GM19467 (cell line): ENCODE measurements around the gene EMILIN2.

ENCODE experiments used
- ATAC-seq: cut with Tn5 transposase; IDR thresholded peaks from one replicate; pipeline ENCODE4 v1.9.1; 2021; ENCODE audit warnings: mild to moderate bottlenecking, moderate library complexity; ENCODE audit not compliant: unreplicated experiment

The EMILIN2 gene

DNA sequence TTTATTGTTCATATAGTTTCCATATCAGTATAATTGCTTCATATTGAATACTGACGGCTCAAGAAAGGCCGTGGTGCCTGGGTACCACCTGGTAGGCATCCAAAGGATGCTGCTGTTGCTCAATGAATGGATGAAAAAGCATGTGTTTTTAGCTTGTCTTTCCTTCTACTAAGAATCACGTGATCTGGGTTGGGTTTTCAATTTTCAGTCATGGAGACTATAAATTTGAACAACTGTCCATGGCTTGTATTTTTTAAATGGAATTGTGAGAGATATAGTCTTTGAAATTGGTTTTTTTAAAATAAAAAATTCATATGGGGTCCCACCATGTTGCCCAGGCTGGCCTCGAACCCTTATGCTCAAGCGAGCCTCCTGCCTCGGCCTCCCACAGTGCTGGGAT is 25.3 kb downstream of the EMILIN2 start:
- ATAC-seq = no peak

DNA sequence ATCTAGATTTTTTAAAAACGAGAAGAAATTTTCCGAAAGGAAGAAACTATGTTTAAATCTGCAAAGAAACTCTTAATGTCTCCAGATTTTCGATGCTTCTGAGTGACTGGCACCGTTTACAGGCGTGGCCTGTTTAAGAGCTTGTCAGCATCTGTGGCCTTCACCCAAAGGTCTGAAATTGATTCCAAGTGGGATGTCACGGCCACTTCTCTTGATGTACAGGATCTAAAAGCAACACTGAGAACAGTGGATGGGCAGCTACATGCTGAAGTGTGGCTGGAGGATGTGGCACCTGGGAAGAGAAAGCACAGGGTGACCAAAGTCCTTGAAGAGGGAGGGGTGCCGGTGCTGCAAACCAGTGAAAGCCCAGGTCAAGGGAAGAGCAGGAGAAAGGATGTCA is 28.0 kb downstream of the EMILIN2 start:
- no peak for ATAC-seq

DNA sequence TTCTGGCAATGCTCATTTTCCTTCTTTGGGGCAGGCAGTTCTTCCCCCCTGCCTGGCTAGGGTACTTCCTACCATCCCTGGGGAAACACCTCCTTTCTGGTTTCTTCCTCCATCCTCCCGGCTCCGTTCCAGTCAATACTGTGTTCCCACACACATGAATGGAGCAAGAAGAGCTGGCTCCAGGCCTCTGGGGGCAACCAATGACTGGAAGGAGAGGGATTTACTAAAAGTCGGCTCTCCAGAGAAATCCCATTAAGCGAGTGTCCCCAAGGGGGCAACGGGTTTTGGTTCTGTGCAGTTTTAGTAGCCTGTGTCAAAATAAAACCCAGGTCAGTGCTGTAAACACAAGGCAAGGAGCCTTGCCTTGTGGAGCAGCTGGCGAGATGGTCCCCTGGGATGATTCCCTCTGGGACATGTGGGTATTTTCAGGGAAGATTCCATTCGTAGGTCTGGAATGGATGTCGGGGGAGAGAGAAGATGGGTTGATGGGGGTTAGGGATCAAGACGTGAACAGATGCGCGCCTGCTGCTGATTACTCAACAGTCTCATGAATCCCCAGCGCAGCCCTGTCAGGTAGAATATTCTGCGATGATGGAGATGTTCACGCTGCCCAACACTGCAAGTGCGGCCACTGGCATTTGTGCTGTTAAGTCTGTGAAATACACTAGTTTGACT is 32.0 kb downstream of the EMILIN2 start:
- no peak for ATAC-seq

DNA sequence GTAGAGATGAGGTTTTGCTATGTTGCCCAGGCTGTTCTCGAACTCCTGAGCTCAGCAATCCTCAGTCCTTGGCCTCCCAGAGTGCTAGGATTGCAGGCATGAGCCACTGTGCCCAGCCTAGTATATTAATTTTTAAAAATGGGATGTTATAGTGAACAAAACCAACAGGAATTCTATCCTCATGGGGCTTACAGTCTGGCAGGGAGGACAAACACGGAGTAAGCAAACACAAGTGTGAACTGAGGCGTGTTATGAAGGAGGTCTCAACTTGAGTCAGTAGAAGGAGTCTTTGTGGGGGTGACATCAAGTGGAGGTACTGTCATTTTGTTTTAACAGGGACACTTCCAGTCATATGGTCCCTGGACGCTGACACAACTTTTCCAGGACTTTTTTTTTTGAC is 33.1 kb downstream of the EMILIN2 start:
- no peak for ATAC-seq

DNA sequence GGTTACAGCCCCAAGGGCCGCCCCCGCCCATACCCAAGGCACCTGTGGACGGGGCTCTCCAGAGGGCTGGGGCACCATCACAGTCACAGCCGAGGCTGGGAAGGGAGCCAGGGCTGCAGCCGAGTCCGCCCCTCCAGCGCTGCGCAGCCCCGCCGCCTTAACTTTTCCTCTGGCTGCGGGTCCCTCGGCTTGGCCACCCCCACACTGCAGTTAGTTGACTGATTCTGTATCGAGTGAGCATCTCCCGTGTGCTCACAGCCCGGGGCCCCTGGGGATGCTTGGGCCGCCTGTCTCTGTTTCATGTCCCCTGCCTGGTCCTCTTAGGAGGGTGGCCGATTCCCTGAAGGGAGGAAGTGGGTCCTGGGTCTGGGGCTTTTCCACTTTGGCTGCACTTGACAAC is 33.7 kb downstream of the EMILIN2 start:
- no peak for ATAC-seq

DNA sequence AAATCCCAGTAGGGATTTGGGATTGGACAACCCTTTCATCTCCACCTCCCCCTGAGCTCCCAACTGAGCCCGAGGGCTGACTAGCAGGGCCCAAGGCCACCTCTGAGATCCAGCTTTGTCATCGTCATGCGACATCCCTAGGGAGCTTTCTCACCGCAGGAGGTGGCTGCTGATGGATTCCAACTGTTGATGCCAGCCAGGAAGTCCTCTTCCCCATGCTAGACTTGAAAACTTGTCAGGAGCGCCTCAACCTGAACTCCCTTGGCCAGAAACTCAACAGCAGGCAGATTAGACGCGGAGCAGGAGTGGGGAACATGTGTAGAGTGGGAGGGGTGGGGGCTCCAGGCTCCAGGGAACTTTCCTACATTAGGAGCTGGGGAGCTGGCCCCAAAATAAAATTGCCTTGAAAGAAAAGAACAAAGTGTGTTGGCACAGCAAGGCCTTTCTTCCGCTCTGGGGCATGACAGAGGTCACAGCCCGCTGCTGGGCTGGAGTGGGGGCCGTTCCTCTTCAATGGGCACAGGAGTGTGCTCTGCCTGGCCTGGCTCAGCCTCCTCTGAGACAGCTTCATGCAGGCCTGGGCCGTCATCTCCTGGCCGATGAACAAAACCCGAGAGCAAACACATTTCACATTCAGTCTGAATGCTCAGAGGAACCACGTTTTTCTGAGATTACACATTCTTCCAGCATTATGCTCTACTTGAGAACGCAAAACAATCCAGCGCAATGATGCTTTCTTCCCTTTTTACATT is 34.5 kb downstream of the EMILIN2 start:
- no peak for ATAC-seq

DNA sequence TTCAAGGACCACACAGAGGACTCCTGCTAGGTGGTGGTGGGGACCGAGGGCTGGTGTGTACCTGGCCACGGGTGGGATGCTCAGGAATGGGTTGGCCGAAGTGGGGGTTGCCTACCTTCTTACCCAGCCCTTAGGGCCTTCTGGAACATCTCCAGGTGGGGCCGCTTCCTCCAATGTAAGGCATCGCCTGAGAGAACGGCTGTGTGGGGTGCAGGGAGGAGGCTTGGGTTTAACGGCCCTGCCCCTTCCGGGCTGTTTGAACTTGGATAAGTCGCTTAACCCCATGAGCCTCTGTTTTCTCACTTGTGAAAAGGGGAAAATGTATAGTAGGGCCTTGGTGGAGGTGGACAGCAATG is 35.0 kb downstream of the EMILIN2 start:
- no peak for ATAC-seq

DNA sequence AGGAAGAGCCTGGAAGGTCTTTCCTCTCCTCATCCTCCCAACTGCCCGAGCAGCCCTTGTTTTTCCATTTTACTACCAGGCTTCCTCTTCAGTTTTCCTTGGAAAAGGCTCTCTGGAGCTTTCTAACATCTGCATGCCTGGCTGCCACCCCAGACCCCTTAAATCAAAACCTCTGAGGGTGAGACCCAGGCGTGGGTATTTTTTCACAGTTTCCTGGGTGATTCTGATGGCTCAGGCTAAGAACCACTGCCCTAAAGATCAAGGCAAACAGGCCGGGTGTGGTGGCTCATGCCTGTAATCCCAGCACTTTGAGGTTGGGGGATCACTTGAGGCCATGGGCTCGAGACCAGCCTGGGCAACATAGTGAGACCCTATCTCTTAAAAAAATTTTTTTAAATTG is 35.4 kb downstream of the EMILIN2 start:
- ATAC-seq = no peak

DNA sequence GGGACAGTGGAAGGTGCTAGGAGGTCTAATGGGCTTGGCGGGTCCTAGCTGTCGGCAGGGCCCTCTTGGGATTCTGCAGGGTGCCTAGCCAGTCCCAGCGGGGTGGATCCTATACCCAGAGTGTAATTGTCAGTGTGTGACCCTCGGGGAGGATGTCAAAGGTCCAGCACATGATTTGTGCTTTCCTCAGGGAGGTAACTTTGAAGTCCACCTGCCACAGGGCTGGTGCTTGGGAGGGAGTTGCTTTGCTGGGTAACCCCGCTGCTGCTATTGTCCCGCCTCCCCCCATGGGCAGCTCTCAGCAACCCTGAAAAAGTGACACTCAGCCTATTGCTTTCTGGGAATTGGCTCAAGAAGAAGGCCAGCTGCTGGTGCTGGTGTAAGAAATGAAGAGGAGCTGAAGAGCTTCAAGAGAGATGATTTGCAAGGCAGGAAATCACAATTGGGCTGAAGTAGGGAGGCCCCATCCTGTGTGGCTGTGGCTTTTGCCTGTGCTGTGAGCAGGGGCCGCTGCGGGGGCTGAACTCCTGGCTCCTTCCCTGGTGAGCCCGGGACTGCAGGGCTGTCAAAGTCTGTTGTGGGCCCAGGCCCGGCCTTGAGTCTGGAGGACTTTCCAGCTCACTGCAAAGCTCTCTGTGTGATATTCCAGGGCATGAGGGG is 36.4 kb downstream of the EMILIN2 start:
- no peak for ATAC-seq

DNA sequence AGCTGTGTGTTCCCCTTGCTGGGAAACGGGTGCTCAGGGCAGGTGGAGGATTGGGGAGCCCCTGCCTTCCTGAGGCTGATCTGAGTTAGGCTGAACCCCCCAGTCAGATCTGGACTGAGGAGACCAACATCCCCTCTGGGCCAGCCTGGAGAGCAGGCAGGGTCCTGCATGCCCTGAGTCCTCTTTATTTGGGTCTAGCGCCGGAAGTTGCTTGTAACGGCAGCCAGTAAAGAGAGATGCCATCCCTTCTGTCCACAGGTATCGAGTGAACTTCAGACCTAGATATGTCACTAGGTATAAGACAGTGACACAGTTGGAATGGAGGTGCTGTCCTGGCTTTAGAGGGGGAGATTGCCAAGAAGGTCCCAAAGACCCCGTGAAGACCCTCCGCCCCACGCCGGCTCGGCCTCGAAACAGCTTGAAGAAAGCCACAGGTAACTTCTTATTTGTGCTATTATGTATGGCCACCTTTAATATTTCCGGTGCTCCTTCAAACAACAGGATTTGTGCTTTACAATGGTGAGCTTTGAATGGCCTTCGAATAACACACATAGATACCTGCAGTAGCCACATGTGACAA is 38.0 kb downstream of the EMILIN2 start:
- ATAC-seq = no peak

DNA sequence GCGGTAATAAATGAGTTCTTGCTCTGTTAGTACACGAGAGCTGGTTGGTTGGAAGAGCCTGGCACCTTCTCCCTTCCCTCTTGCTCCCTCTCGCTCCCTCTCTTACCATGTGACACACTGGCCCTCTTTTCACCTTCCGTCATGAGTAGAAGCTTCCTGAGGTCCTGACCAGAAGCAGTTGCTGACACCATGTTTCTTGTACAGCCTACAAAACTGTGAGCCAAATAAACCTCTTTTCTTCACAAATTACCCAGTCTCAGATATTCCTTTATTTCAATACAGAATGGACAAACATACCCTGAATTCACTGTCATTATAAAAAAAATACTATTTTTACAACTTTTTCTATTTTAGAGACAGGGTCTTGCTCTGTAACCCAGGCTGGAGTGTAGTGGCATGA is 40.7 kb downstream of the EMILIN2 start:
- no peak for ATAC-seq

DNA sequence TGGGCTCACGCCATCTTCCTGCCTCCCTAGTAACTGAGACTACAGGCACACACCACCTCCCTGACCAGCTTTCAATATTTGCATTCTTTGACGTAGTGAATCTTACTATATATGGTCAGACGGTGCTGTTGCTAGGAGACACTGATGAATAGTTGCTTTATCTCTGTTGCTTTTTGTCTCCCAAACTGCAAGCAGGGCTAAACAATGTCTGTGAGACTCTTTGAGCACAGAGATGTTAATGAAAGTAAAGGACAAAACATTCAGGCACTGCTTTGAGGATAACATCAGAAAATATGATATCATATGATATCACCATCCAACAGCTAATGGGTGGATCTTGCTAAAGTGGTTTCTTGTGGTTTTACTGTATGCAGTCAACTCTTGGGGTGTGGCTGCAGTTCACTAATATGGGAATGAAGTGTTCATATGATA is 43.0 kb downstream of the EMILIN2 start:
- ATAC-seq = no peak

DNA sequence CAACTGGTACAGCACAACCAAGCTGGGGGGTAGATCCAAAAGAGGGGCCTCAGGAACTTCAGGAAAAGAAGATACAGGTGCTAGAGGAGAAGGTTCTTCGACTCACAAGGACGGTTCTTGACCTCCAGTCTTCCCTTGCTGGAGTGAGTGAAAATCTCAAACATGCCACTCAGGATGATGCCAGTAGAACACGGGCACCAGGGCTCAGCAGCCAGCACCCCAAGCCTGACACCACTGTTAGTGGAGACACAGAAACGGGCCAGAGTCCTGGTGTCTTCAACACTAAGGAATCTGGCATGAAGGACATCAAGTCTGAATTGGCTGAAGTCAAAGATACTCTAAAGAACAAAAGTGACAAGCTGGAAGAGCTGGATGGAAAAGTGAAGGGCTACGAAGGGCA is 43.8 kb downstream of the EMILIN2 start:
- ATAC-seq = no peak

DNA sequence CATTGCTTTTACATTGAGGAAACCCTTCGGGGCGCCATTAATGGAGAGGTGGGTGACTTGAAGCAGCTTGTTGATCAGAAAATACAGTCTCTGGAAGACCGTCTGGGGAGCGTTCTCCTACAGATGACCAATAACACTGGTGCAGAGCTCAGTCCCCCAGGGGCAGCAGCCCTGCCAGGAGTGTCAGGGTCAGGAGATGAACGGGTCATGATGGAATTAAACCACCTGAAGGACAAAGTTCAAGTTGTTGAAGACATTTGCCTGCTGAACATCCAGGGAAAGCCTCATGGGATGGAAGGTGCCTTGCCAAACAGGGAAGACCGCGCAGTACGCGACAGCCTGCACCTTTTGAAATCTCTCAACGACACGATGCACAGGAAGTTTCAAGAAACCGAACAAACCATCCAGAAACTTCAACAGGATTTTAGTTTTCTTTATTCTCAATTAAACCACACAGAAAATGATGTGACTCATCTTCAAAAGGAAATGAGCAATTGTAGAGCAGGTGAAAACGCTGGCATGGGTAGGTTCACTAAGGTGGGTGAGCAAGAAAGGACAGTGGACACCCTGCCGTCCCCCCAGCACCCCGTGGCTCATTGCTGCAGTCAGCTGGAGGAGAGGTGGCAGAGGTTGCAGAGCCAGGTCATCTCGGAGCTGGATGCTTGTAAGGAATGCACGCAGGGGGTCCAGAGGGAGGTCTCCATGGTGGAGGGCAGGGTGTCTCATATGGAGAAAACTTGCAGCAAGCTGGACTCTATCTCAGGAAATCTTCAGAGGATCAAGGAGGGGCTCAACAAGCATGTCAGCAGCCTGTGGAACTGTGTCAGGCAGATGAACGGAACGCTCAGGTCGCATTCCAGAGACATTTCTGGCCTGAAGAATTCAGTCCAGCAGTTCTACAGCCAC is 45.0 kb downstream of the EMILIN2 start:
- no peak for ATAC-seq

DNA sequence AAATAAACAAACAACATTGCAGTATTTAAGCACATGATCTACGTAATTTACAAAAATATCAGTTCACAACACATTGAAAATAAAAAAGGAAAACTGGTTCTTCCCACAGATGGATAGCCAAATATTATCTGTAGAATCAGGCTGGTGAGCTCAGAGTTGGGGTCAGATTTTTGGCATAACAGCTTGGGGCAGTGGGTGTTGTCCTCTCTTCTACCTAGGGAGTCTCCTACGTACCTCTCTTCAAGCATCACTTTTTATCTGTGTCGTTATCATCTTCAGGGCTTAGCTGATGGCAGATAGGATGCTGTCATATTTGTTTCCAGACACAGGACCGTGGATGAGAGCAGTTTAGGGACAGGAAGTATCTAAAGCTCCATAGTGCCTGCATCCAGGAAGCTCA is 46.2 kb downstream of the EMILIN2 start:
- no peak for ATAC-seq

DNA sequence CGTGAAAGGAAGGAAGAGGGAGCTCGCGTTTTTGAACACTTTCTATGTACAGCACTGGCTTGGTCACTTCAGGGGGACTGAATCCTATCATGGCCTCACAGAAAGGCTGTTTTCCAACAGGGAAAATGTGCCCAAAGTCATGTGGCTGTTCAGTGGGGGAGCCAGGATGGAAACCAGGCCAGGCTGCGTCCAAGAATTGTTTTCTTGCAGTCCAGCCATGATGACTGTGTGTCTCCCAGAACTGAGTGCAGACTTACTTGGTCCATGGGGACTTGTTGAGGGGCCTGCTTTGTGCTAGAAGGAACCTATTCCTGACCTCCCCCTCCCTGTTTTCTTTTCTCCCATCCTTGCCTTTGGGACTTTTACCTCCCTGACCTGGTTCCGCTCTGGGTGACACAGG is 46.9 kb downstream of the EMILIN2 start:
- ATAC-seq = no peak

DNA sequence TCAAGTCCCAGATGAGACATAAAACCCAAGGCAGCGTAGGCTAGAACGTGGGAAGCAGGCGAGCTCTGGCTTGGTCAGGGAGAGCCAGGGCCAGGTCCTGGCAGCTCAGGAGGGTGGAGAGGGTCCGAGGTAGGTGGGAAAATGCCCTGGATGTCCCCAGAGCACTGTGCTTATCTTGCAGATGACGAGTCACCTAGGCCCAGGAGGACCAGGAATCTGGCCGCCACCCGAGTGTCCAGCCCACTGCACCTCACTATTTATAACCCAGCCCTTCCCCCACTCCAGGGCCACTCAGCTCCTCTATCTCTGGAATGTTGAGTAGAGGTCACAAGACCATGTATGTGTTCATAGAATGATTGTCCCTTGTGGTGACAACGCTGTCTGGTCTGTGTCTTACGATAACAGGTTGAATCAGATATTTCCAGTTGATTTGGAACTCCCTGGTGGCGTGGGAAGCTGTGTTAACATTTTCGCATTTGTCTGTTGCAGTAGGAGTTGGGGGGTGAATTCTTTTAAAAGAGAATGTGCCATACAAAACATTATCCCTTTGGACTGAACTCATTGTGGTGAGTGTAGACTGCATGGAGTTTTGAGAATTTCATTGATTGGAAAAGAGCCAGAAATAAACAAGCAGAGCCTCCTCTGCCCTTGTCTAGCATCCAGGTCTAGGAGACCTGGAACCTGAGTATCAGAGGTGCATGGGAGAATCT is 47.5 kb downstream of the EMILIN2 start:
- ATAC-seq = no peak

DNA sequence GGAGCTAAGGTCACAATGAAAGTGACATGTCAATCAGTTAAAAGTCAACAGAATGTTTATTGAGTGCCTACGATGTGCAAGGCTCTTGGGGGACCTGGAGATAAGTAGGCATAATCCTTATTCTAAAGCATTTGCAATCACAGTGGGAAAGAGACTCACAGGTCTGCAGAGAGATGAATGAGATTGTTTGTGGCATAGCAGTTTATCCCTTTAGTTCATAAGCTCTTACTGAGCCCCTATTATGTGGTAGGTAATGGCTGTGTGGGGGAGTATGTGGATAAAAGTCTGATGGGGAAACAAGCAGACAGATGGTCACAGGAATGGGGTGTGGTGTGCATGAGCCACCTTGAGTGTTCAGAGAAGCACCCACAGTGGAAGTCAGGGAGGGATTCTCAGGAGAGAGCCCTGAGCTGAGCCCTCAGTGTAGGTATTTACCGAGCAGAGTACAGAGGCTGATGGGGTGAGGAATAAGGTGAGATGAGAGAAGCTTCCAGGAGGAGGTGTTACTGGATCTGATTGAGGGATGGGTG is 48.1 kb downstream of the EMILIN2 start:
- no peak for ATAC-seq

DNA sequence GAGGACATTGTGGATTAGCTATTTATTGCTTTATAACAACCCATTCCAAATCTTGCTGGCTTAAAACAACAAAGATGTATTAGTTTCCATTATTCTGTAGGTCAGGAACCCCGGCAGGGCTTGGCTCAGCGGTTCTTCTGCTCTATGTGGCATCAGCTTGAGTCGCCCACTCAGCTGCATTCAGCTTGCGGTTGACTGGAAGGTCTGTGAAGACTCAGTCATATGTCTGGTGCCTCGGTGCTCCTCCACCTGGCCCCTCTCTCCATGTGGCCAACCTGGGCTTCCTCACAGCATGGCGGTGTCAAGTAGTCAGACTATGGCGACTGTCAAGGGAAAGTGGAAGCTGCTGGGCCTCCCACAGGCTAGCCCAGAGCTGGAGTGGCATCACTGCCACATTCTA is 48.6 kb downstream of the EMILIN2 start:
- ATAC-seq = no peak

DNA sequence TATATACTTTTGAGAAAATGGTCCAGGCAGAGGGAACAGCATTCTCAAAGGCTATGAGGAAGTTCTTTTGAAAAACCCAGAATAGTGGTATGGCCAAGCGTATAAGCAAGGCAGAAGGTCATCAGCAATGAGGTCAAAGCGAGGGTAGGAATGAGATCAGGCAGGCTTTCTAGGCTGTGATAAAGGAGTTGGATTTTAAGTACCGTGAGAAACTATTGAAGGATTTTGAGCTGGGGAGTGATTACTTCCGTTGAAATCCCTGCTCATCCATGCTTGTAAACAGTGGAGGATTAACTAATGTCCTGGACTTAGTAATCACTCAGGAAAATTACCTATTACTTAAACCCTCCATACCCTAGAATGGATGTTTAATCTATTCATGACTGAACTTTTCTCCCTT is 50.2 kb downstream of the EMILIN2 start:
- ATAC-seq = no peak
